GF-D8 (cell line): ENCODE results near the gene C4orf50.

Experiments used
- DNase-seq: peaks from one replicate; lab custom pipeline; 2025; lab: John Stamatoyannopoulos, UW

The C4orf50 gene

GRCh38 chr4:6018331-6018730, at the start of gene C4orf50:
TSS of gene C4orf50 (minus strand) at chr4:6018431.
- DNase-seq = no peak

GRCh38 chr4:6065934-6066590, 47.8 kb upstream of the C4orf50 start:
- DNase-seq = no peak

- no peak for DNase-seq
These were observed 46.9 kb upstream of the C4orf50 start for GRCh38 chr4:6065166-6065565.

- DNase-seq = no peak
These were observed 46.2 kb upstream of the C4orf50 start for GRCh38 chr4:6064383-6064782.

- no peak for DNase-seq
These were observed 45.5 kb upstream of the C4orf50 start for GRCh38 chr4:6063684-6064083.

- DNase-seq = no peak
These were observed 43.9 kb upstream of the C4orf50 start for GRCh38 chr4:6062133-6062532.

- DNase-seq = no peak
These were observed 41.2 kb upstream of the C4orf50 start for GRCh38 chr4:6059375-6059805.

GRCh38 chr4:6058531-6059374, 40.5 kb upstream of the C4orf50 start:
- no peak for DNase-seq

- no peak for DNase-seq
These were observed 38.9 kb upstream of the C4orf50 start for GRCh38 chr4:6056976-6057766.

- no peak for DNase-seq
These were observed 37.2 kb upstream of the C4orf50 start for GRCh38 chr4:6055436-6055835.

- no peak for DNase-seq
These were observed 36.8 kb upstream of the C4orf50 start for GRCh38 chr4:6055030-6055429.

- no peak for DNase-seq
These were observed 36.1 kb upstream of the C4orf50 start for GRCh38 chr4:6054162-6054922.

GRCh38 chr4:6052679-6053078, 34.4 kb upstream of the C4orf50 start:
- DNase-seq = no peak

- DNase-seq = no peak
These were observed 32.3 kb upstream of the C4orf50 start for GRCh38 chr4:6050551-6050950.

GRCh38 chr4:6049985-6050384, 31.8 kb upstream of the C4orf50 start:
- DNase-seq = no peak

GRCh38 chr4:6049278-6049677, 31.0 kb upstream of the C4orf50 start:
- DNase-seq = no peak

GRCh38 chr4:6048537-6048936, 30.3 kb upstream of the C4orf50 start:
- no peak for DNase-seq

- no peak for DNase-seq
These were observed 29.0 kb upstream of the C4orf50 start for GRCh38 chr4:6047130-6047673.

GRCh38 chr4:6046526-6047129, 28.4 kb upstream of the C4orf50 start:
- DNase-seq = no peak

- DNase-seq = no peak
These were observed 26.6 kb upstream of the C4orf50 start for GRCh38 chr4:6044805-6045204.

- DNase-seq = no peak
These were observed 26.0 kb upstream of the C4orf50 start for GRCh38 chr4:6044276-6044675.
